SKM-1 treated with dmso at 0.1 percent for 144 hours (cell line): Measurements from ENCODE around the gene APRT.

Experiments
- DNase-seq: peaks from one replicate; lab custom pipeline; 2025; ENCODE audit not compliant: unreplicated experiment; lab: John Stamatoyannopoulos, UW

Gene APRT

DNA sequence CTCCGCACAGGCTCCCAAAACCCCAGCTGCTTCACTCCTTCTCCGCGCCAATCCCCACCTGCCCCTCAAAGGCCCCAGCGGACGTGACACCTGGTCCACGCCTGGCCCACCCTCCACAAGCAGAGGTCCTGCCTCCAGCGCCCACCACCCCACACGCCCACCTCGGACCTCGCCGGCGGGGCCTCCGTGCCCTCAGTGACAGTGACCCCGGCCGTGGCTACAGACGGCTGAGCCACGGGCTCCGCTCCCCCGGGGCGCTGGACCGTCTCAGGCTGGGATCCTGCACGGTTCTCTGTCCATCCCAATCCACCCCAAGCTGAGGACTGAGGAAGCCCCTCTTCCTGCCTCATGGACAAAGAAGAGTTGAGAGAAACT is 51.8 kb downstream of the APRT start:
- DNase-seq: no peak
